ENCODE results near the gene NUDT22.

GRCh38 chr11:64258356-64258755, 32.3 kb downstream of the NUDT22 start:
- no peak for TF ChIP-seq EZH2 (IDR thresholded peaks at IDR 0.05; ENCODE audit: insufficient read depth, low read length)
- TF ChIP-seq CTCF (IDR thresholded peaks at IDR 0.05; ENCODE audit: insufficient read depth, low read depth, low read length): no peak
